HG02798 (cell line): Measurements from ENCODE around the gene PCSK5.

ENCODE experiments used
- ATAC-seq: cut with Tn5 transposase; IDR thresholded peaks from one replicate; pipeline ENCODE4 v1.9.1; 2021; ENCODE audit warnings: mild to moderate bottlenecking; ENCODE audit not compliant: unreplicated experiment, poor library complexity

Gene PCSK5

DNA sequence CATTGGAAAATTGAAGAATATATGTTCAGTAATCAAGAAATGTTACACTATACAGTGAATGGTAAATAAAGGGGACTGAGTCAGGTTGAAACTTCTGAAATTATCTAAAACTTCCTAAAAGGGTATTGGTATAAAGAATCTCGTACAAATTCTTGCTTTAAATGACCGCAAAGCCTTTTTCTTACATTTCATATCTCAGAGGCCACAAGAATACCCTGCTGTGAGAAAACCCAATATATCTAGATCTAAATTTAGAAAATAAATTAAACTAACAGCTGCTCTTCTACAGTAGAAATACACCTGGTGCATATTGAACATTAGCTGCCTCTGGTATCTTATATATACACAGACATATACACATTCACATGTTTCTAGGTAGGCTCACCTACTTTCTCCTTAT is 221.7 kb downstream of the PCSK5 start:
- no peak for ATAC-seq

DNA sequence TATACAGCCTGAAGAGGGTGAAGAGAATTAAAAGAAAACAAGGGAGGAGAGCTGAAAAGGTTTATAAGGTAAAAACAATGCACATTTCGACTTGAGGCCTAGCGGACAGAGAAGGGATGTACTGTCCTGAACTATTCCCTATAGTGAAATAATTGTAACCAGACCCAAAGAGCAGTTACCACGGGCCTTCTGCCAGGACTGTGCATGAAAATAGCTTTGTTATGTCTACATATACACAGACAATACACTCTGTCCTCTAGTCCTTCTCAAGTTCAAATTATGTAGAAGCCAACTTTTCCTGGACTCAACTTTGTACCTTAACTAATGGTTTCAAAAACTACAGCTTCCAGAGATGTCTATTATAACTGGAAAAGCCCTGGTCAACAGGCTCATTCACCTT is 223.7 kb downstream of the PCSK5 start:
- ATAC-seq, result no peak

DNA sequence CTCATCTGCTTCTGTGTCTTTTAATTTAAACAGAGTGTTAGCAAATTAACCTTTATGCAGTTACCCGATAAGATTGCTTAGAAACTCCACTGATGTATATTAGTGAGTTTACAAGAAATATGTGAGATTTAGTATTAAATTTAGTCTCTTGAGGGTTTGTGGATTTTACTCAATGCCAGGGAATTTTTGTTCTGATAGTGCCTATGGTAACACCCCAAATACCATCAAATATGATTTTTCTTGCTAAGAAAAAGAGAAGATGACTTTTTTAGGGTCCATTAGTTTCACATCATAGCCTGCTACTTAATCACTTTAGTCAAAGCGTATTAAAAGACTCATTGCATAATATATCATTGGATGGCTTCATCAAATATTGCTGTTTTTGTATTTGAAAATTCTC is 224.9 kb downstream of the PCSK5 start:
- no peak for ATAC-seq

DNA sequence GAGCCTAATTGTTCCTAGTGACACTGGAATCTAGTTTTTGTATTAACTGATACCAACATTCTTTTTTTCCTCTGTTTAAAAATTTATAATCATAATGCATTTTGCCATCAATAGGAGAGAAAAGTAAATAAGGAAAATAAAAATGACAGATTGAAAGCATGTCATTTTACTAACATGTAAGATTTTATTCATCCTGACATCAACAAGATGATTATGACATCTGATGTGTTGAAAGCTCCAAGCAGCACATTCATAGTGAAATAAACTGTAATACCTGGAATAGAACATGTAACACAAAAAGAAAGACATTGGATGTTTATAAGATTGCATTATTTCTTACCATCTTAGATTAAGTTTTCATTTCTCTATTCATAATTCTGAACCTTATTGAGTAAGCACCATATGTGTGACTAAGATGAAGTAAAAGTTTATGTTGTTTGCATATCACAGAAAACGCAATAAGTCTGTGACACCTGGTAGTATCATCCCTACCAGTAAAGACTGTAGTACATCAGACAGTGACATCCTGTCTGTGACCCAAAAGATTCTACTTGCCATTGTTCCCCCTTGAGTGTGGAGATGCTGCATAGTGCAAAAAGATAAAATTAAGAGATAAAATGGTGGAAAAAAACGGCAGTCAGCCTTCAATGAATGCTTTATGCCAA is 225.6 kb downstream of the PCSK5 start:
- ATAC-seq, result no peak

DNA sequence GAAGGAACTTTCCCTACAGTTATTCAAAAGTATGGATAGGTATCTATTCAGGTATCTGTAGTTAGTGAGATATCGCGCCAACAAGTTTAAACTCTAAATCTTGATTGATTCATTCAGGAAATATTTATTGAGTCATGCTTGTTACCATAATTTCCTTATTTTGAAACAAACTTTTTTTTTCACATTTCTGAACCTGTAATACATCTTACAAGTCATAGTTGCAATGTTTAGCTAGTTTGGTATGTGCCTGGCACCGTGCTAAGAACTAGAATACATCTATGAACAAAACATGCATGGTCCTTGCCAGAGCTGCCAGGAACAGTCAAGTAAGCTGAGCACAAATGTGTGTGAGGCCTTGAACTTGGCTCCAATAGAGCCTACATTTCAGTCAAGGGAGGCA is 226.4 kb downstream of the PCSK5 start:
- no peak for ATAC-seq

DNA sequence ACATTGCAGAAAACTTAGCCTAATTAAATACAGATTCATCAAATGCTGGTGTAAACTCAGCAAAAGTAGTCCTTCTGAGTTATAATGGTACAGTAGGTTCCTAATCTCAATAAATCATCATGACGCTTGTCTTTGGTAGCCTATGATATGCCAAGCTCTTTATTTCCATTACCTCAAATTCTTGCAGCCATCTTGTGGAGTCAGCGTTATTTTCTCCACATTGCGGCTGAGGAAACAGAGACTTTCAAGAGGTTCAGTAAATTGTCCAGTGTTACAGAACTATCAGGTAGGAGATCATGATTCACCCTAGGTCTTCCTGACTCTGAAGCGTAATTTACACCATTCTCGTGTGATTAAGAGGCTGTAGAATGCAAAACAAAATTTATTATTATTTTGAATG is 237.2 kb downstream of the PCSK5 start:
- ATAC-seq, result no peak

DNA sequence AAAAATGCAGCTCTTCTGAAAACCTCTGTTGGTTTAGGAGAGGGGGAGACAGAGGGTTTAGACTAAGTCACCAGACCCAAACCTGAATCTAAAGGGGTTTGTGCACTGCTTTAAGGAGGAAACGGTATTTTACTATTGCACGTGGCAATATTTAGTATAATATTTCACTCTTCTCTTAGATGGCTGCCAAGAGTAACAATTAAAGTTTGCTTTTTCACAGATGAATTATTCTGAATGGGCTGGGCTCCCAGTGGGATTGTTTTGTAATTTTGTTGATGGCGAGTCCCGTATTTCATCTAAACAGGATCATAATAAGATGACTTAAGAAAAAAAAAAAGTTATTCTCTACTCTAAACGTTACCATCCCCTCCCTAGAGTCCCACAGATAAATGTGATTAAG is 245.4 kb downstream of the PCSK5 start:
- ATAC-seq, result no peak

DNA sequence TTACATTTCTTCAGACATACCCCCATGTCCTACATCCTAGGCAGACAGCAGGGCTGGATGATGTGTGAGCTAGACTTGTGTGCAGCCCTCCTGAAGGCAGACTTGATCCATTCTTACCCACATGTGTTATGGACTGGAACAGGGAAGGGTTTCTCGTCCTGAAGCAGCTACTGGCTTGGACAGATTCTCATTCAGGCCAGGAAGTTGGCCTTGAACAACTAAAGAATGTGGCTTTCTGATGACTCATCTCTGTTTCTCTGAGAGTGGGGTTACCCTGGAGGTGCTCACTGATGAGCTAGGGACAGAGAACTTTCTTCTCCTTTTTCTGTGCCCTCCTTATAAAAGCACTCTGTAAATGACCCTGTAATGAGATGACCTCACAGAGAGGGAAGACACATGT is 246.5 kb downstream of the PCSK5 start:
- no peak for ATAC-seq

DNA sequence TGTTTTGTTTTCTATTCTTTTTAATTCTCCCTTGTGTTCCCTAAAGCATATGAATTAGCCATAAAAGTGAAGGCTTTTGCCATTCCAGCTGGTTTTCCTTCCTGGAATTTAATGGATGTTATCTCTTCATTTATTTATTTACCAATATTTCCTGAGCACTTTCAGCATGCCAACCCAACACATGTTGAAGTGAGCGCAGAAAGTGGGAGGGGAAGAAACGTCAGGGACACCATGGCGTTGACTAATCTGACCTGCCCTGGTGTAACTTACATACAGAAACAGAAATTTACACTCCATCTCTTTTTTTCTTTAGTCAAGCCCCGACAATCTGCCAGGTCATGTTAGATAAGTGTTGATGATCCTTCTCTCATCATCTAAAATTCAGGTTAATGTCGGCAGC is 247.5 kb downstream of the PCSK5 start:
- no peak for ATAC-seq

DNA sequence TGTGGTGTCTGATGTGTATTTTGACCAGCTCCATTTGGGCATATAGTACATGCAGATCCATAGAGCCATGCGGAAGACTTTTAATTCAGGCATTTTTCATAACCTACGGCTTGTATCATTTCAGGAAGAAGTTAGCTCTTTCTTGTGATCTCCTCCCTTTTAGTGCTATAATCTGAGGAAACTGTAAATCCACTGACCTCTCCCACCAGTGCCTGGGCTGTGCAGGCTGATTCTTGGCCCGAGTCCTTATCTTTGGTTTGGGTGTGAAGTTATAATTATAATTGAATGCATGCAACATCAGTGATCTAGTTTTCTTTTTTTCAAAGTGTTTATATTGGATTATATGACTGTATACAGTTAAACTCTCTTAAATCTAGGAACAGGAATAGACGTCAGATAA is 247.9 kb downstream of the PCSK5 start:
- no peak for ATAC-seq

DNA sequence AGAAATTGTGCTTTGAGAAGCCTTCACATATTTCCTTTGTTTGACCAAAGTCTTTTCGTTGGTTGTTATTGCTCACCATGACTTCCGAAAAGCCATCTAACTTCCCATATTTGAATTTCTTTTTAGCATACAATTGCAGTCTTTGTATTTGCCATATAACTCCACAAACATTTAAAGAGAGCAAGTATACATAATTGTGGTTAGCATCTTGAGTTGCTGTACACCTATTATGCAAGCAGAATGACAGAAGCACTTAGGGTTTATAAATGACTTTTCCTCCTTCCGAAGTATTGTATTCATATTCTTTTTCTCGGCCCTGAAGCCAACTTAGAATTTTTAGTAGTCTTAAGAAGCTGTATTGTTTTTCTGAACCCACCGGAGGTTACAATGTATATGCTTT is 253.4 kb downstream of the PCSK5 start:
- ATAC-seq, result no peak

DNA sequence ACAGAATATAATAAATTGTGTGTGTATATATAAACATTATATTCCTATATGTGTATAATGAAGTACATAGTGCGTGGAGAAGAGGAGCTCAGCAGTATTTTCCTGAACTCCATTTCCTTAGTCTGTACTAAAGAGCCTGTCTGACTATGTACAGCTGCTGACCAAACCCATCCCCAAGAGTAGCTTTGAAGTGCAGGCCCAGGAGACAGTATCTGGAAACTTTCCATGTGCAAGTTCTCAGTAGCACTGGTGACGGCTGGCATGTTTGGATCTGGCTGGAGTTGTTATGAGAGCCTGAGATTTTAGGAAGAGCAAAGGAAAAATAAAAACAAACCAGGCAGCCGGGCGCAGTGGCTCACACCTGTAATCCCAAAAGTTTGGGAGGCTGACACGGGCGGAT is 259.5 kb downstream of the PCSK5 start:
- ATAC-seq, result no peak

DNA sequence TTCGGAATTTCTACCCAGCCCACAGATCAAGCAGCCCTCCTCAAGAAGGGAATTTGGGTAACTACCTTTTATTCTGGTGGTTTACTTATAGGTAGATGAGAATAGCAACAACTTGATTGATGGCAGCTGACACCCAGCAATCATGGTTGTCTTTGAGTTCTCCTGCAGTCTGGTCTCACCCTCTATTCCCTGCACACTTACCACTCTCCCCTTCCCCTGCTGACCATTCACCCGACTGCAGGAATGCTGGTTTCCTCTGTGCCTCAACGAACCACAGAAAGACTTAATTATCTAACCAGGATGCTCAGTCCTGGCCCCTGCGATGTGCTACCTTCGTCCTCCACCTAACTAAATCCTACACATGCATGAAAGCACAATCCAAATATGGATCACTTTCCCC is 260.8 kb downstream of the PCSK5 start:
- no peak for ATAC-seq

DNA sequence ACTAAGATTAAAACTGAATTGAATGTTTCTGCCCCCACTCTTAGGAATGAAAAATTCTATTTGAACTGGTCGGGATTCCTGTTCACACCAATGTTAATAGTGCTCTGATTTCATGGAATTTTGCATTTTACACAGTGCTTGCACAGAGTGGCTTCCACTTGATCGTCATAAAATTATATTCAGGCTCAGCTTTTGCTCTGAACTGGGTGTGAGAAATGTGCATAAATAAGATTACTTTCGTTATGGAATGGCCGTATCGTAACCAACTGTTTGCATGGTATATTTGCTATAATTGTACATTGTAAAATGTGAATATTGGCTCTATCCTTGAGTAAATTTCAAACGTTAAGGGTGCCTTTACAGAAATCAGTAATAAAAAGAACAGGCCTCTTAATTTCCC is 262.9 kb downstream of the PCSK5 start:
- no peak for ATAC-seq

DNA sequence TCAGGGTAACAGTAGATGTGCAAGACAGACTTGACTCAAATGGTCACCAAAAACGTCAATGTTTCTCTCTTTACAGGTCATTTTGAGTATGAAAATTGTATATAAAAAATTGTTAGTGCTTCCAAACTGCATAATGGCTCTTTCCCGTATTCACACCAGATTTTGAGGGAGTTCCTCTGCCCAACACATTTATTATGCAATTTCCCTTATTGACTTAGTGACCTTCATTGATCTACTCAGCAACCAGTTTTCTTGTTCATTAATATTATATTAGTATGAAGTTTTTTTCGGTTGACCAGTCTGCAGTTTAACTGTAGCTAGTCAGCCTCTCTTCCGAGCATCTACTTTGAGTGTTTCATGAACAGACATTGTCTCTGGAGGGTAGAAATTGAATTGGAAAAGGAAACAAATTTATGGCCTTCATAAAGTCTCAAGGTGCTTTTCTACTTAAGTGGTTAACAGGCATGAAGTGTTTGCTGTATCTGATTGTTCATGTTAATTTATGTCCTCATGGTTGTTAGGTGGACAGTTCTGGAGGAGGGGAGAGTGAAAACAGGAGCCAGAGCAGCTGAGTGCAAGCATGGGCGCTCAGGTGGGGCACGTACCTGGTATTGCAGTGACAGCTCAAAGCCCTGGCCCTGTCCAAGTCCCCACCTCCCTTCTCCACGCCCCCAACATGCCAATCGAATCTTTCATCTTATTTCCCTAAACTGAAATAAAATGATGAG is 263.6 kb downstream of the PCSK5 start:
- ATAC-seq, result no peak

DNA sequence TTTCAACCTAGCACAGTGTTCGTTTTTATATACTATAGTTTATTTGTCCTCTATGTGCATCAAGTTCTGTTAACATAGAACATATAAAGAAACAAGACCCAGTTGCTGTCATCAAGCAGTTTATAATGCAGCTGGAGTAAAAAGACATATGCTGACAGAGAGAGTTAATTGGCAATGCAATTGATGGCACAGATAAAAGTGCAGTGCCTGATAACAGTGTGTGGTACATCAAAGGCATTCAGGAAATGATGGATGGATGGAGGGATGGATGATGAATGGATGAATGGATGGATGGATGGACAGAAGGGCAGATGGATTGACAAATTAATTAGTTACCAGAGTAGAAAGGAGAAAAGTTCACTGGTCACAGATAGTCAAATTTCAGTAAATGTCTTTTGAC is 264.9 kb downstream of the PCSK5 start:
- ATAC-seq, result no peak

DNA sequence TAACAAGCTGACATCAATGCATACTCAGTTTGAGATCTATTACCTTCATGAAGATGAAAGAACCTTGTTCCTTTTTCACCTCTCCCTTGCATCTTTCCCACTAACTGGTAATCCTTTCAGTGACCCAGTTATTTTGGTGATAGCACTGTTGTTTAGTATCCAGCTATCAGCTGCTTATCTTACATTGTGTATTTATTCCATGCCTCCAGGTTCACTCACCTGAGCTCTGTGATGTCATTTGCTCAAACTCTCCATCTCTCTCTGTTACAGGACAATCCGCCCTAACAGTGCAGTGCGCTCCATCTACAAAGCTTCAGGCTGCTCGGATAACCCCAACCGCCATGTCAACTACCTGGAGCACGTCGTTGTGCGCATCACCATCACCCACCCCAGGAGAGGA is 268.2 kb downstream of the PCSK5 start:
- no peak for ATAC-seq

DNA sequence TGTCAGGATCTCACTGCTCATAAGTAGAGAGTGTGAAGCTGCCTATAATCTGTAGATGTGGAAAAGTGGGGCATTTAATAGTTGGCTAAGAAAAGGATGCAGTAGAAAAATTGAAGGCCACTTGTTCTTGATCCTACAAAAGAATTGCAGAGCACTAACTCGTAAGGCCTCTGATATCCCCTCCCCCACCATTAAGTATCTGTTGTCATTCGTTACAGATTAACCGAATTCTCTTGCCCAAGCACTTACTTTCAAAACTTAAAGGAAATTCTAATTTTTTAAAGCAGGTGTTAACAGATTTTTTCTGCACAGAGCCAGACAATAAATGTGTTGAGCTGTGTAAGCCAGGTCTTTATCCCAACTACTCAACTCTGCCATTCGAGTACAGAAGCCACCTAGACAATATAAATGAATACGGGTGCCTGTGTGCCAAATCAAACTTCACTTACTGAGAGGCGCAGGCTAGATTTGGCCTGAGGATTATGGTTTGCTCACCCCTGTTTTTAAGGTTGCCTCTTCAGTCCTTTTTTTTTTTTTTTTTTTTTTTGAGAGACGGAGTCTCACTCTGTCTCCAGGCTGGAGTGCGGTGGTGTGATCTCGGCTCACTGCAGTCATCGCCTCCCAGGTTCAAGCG is 268.9 kb downstream of the PCSK5 start:
- ATAC-seq, result no peak

DNA sequence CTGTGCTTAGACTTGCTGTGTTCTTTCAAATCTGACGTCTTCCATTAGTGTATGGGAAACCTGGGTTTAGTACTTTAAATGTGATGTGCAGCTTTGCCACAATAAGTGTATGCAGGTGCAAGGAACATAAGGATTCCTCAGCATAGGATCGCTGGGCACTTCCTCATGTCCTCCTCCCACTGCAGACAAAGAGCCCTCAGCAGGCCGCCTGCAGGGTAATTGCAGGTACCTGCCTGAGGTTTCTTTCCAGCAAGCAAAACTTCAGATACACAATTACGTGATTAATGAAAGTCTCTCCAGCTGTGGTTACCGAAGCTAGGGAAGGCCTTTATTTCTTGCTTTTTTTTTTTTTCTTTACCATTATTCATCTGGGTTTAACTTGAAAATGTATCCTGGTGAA is 270.6 kb downstream of the PCSK5 start:
- ATAC-seq, result no peak

DNA sequence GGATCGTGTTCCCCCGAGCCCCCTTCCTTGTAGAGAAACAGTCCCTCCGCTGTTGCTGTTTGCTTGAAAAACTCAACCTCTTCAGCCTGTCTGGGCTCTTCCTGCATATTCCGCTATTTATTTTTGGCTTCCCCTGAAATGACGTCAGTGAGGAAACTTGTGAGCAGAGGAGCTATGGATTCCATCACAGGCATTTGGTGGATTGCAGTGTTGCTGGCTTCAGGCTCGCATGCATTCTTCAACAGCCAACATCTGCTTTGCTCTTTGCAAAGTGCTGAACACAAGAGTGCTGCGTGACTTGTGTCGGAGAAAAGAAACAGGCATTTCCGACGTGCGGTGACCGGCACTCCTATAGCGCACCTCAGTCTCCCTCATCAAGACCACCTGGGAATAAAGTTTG is 271.1 kb downstream of the PCSK5 start:
- ATAC-seq, result no peak

DNA sequence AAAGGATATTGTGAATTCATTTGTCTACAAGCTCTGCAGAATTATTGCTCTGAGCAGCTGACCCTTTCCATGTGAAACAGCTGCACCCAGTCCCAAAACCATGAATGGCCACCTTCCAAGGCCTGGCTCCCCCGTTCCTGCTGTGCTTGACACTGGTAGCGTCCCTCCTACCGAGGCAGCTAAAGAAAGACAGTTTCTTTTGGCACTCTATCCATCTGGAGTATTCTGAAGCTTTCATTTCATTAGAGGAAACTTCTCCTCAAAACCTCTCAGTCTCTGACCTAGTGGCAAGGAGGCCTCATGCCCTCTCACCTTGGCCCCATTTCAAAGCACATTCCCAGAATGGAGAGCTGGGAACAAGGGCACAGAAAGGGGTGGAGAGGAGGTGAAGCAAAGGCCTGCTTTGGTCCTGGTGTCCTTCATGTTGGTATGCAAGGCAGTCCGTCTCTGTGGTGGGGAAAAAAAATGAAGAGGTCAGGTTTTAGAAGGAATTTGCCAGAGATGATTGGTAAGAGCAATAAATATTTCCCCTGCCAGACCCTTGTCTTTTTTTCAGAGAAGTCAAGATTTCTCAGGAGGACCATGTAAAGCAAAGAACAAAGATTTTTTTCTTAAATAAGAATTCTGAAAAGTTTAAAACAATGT is 271.7 kb downstream of the PCSK5 start:
- no peak for ATAC-seq
